Head of caudate nucleus (tissue), 42 donors: ENCODE results near the gene UBL4A.

Experiments
- DNase-seq, 42 donors: peaks; one replicate each; pipeline versions ENCODE4 v3.0.0 to v3.0.0-alpha.2; 2020 to 2021; ENCODE audit warnings: mixed read lengths in 7 of 42
- intact Hi-C: fragments of 100-400 bp; cut with DNase I; formaldehyde crosslinking; loops from one replicate; pipeline ENCODE4 v1.15.0; 2022

Gene UBL4A

DNA sequence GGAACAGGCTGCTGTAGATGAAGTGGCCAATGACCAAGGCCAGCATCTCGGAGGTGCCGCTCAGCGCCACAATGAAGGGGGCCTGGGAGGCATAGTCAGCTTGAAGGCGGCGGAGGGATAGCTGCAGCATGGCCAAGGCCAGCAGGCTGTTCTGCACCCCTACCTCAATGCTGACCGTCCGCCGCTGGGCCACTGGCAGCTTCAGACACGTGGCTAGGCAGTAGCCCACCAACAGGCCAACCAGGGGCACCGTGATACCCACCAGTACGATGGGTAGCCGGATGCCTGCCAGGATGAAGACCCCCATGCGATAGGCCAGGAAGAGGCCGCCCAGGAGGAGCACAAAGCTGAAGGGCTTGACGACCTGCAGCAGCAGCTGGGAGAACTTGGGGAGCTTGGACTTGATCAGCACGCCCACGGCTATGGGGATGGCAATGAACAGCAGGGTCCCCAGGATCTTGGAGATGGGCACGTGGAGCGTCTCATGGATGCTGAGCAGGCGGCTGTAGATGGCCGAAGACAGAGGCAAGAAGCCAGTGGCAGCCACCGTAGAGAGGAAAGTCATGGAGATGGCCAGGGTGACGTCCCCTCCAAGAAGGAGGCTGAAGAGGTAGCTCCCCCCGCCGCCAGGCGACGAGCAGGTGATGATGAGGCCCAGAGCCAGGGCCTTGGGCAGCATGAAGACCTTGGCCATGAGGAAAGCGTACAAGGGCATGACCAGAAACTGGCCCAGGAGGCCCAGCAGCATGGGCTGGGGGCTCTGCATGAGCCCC is 1.3 kb upstream of the UBL4A start:
- intact Hi-C loops = no loop called here
- no peak for DNase-seq

DNA sequence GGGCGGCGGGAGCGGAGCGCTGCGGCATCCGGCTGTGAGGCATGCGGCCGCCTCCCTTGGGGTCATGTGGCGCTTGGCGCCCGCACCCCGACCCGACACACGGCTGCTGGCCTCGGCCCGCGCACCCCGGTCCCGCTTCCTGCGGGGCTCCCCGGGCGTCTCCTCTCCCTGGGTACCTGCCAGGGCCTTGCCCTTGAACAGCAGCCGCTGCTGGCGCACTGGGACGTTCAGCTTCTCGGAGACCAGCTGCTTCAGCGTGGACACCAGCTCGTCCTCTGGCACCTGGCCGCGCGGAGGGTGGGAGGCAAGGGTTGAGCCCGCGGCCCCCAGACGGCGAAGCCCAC is 391 bp downstream of the UBL4A start:
- intact Hi-C loops = no loop called here
- DNase-seq = peak in 18 of 42 donors; percentile 7 to 54 (median 33)

DNA sequence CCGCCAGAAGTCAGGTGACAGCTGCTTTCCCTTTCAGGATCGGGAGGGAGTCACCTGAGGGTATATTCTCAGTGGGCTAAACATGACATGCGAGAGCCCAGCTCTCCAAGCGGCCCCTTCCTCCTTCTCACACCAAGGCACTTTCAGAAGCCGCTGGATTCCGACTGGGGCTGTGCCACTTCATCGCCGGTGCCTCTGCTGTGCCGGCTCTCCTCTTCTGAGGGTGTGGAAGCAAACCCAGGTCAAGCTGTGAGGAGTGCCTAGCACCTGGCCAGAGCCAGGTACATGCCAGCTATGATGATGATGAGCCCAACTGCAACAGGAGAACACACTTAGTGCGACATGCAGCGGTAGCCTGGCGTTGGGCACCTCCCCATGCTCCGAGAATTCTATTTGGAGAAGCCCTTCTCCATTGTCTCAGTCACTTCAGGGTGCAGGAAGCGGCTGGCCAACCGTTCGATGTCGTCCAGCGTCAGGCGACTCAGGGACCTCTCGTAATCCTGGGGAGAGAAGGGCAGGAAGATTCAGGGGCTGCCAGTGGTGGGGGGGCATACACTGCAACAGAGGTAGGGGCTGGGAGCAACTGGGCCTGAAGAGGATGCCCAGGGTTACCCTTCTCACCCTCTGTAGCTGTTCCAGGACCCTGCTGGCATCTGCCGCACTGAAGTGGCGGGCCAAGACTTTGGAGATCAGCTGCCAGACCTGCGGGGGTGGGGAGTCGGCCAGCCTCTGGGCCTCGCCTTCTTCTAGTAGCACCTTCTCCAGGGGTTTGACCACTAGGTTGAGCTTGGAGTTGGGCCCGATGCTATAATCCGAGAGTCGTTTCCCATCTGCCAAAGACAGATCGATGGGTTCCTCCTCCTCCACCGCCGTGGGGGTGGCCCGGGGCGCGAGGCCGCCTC is 1.0 kb downstream of the UBL4A start:
- intact Hi-C loops = no loop called here
- peak in 1 of 42 donors; percentile 17 for DNase-seq

DNA sequence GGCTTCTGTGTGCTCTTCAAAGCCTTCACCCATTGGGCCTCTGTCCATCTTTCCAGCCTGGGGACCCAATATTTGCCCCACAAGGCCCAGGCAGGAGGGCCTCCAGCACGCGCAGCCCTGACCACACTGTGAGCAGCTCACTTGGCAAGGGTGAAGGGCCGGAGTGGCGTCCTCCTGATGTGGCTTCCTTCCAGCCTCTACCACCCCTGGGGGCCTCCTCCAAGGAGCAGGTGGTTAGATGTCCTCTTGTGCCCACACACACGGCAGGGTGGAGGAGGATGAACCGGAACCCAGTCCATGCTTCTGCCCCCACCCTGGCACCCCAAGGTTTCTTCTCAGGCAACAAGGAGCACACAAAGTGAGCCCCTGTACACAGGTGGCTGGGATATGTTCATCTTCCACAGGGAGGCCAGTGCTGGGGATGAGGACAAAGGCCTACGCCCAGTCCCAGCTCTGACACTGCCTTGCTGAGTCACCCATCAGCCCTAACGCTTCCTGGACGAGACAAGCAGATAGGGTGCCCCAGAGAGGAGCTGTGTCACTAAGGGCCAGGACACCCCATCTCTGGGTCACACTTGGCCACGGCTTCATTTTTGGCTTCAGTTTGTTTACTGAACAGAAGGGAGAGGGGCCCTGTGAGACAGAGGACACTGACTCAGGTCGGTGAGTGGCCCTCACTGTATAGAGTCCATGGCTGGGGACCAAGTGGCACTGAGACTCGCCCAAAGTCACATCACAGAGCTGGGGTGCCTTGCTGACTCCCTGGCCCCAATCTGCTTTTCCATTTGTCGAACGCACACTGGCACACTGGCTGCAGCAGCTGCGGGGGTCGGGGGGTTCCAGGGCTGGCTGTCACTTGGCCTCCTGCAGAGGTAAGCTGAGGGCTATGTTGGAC is 1.9 kb downstream of the UBL4A start:
- intact Hi-C loops = no loop called here
- DNase-seq = no peak

DNA sequence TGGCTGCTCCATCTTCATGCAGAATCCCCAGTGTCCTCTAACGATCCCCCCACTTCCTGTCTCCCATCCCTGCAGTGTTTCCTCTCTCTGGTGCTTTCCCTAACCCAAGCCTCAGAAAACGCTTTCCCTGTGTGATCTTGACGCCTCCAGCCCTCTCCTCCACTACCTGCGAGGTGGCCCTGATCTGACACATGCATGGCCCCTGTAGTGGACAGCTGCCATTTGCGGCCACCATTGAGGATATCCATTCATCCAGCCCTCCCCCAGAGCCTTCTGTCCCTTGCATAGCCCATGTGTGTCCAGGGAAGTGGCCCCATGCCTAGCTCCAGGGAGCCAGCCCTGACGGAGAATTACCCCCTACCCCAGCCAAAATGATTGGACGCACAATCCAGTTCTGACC is 3.1 kb downstream of the UBL4A start:
- intact Hi-C loops = no loop called here

DNA sequence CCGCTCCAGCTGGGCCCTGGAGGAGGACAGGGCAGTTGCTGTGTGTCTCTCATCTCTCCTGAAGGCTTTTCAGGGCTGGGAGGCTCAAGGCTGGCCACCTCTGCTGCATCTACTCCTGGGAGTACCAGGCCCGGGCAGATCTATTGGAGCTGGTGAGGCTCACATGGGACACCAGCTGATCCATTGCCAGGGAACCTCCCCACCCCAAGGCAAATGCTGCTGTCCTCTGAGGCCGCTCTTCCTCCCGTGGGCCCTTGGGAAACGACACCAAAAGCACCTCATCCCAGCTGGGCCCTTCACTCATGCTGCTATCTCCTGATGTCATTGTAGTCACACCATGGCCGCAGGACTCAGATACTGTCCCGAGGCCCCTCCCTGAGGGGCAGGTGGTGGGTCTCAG is 3.6 kb downstream of the UBL4A start:
- intact Hi-C loops = no loop called here
- DNase-seq = no peak

More for the DNA sequence above, 3.1 kb downstream of the UBL4A start:
- DNase-seq = no peak

DNA sequence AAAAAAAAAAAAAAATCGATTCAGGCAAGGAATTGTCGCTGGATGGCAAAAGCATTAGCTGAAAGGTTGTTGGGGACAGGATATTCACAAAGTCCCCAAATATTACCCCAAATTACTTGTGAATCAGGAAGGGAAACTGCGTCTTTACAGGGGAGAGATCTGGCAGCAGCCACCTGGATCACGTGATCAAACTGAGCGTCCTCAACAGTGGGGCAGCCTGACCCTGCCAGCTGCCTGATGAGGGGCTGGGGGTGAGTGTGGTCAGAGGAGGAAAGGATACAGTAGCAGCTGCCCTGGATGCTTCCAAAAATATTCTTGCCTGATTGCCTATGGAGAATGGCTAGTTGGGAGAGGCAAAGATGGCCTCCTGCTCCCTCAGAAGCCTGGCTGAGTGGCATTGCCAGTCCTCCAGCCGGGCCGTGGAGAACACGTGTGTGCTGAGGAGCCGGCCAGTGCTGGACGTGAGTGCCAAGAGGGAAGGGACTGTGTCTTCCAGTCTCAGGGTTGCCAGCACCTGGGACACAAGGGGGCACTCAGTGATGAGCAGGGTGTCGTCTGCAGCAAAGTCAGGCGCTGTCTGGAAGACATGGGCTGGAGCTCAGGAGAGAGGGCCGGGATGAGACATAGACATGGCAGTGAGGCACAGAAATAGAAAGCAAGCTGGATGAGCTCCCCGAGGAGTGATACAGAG is 4.4 kb downstream of the UBL4A start:
- intact Hi-C loops = no loop called here
- DNase-seq = no peak

DNA sequence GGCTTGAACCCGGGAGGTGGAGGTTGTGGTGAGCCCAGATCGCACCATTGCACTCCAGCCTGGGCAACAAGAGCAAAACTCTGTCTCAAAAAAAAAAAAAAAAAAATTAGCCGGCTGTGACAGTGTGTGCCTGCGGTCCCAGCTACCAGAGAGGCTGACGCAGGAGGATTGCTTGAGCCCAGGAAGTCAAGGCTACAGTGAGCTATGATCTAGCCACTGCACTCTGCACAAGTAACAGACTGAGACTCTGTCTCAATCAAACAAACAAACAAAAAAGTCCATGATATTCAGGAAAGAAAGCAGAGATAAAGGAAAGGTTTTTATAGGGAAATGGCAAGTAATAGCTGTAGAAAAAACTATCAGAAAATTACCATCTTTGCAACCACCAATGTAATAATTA is 5.2 kb downstream of the UBL4A start:
- no peak for DNase-seq
- intact Hi-C loops = no loop called here

DNA sequence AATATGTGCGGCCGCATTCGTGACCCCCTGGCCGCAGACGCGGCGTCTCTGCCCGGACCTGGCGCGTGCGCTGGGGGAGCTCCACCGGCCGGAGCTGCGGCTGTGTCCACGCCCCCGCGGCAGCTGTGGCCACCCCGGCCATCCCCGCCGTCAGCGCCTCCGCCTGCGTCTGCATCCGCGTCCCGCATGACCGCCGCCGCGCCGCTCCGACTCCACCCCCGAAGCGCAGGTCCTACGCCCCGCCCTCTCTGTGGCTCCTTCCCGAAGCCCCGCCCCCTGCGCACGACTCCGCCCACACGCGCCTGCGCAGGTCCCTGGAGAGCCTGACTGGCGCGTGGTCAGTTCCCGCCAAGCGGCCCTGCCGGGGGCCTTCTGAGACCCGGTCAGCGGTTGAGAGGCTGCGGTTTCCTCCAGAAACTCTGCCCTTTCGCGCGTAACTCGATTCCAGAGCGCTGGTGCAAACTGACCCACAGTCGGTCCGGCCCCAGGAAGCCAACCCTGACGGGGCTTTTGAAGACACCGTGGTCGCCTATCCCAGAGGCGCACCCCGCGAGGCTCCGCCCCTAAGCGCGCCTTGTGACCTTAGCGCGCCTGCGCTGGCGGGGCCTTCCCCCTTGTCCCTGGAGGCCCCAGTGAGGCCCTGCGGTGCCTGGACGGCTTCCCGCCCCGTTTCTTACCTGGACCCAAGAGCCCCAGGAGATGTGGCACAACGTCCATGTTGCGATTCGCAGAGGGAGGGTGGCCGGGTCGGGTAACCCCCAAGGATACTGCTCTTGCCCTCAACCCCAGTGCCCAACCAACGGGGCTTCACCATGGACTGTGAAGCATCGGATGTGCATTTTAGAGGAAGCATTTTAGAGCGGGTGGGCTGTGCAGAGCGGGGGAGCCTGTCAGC is 7.4 kb downstream of the UBL4A start, which contains the start of gene LAGE3:
Gene LAGE3, minus strand, starts transcription at position 554 of the 895 bp plus-strand sequence. Its CDS starts 366 bp downstream, at position 188.
- peak; percentile 75 to 97 (median 93) for DNase-seq
- intact Hi-C loops = no loop called here

DNA sequence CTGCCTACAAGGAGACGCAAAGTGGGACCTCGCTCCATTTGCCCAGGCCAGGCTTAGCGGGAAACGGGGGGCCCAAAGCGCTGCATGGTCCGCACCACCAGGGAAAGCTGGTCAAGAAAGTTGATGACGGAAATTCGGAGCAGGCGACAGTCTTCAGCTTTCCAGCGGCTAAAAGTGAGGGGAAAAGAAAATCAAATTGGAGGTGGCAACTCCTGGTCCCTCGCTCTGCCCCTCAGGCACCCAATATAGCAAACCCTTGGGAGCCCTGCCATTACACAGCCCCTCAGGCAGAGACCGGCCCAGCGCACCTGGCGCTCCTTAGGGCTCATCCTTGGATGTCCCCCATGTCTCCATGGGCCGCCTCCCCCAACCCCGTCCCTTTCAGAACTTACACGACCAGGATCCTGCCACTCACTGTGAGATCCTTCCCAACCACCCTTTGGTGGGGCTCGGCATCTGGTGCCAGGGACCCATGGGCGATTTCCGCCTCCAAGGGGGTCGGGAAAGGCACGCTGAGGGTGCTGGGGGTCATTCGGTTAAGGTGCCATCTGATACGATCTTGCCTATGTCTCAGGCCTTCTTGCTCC is 8.4 kb downstream of the UBL4A start:
- intact Hi-C loops = no loop called here
- DNase-seq = no peak

DNA sequence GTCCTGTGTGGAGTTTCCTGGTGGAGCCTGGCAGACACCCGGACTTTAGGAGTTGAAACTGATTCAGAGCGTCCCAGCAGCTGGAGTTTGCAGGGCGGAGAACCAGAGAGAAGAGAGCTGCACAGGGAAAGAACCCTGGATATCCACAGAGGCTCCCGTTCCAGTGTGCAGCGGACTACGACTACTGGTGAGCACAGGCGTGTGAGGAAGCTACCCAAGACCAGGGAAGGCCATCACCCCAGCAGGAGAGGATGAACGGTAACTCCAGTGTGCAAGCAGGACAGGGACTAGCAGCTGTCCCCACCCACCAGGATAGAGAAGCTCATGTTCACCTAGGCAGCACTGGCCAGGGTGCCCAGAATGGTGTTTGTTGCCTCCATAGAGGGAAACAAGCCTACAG is 9.6 kb downstream of the UBL4A start:
- intact Hi-C loops = no loop called here
- DNase-seq = no peak

DNA sequence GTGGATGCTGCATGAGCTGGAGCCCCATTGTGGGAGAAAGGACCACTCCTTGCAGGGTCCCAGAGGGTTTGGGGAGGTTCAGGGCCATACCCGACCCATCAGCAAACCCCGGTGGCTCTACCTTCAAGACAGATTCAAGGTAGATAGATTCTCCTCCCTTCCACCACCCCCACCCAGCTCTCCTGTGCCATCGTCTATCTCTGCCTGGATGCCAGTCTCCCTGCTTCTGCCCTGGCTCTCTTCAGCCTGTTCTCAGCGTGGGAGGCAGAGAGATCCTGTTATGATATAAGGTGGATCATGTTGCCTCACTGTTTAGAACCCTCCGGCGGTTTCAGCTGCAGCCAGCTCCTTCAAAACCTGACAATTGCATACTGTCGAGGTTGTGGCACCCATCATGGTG is 12.7 kb downstream of the UBL4A start:
- intact Hi-C loops = no loop called here
- DNase-seq = no peak

DNA sequence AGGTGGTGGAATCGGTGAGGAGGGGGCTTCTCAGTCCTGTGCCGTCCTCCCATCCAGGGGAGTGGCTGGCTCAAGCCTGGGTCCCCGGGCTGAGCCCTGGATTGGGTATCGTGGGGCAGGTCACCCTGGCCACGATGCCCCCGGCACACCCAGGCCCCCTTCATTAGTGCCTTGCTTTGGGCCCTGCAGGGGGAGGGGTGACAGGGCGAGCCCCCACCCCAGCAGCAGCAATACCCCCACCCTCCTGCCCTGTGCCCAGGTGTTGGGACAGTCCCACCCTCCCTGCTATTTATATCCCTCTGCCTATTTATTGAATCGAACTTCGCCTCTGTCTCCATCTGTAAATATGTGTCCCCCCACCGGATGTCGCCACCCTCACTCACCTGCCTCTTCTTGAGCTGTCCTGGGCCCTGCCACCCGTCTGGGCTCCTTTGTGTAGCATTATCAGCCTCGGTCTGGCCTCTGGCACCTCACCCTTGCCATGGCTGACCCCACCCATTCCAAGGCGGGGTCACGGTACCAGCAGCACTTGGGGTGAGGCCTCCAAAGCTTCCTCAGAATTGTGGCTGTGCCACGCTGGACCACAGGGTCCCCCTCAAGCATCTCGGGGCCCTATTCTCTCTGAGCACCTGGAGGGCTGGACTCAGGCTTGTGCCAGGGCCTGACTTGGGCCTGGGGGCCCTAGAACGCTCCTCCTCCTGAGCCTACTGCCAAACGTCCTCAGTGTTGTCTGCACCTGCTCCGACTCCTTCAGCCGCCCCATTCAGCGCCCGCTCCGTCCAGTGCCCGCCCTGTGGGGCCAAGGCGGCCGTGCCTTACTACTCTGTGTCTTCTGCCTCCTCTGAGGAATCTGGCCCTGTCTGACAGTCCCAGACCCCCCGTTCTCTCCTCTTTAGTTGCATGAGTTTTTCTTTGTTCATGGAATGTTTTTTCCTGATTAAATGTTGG is 13.5 kb downstream of the UBL4A start:
- DNase-seq = no peak
- intact Hi-C loops = no loop called here

DNA sequence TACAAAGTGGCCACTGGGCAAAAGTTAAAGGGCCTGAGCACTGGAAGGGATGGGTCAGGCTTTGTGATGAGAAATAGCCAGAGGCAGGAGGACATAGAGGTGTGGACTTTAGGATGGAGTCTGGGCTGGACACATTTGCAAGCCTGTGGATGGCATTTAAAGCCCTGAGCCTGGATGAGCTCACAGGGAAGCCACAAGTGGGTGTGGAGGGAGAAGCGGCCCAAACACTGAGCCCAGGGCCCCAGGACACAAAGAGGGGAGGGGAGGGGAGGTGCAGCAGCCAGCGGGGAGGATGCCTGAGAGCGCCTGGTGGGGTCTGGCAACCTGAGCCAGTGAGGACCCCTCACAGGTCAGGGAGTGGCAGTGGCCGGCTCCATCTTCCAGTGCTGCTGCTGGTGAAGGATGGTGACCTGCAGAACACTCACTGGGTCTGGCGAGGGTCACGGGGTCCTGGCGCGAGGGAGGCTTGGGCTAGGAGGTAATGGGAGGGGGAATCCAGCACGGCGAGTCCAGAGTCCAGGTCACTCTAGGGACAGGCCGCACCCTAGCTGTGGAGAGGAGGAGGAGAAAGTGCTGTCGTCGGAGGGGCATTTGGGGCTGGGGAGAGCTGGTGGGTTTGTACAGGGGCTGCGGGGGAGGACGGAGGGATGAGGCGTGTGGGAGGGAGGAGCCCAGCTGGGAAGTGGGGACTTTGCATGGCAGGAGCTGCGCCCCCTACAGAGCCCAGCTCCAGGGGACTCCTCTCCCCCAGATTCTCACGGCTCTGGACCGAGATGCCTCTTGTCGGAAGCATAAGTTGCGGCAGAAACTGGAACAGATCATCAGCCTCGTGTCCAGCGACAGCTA is 14.4 kb downstream of the UBL4A start:
- intact Hi-C loops = no loop called here
- no peak for DNase-seq

DNA sequence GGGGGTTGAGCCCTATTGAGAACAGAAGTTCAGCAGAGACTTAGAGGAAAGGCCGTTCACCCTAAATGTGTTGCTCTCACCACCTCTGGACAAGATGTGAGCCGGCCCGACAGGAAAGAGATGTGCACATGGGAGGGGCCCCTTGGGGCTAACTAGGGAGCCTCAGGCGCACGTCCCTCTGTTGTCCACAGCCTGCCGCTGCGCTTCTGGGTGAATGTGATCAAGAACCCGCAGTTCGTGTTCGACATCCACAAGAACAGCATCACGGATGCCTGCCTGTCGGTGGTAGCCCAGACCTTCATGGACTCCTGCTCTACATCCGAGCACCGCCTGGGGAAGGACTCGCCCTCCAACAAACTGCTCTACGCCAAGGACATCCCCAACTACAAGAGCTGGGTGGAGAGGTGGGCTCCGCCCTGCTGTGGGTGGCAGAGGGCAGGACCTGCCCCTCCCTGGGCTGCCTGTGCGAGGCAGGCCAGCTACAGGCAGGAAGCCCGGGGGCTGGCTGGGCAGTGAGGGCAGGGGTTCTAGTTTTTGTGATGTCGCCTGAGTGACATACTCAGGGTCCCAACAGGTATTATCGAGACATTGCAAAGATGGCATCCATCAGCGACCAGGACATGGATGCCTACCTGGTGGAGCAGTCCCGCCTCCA is 15.4 kb downstream of the UBL4A start:
- no peak for DNase-seq
- intact Hi-C loops = no loop called here
